ENCODE measurements around the gene HBP1.

DNA sequence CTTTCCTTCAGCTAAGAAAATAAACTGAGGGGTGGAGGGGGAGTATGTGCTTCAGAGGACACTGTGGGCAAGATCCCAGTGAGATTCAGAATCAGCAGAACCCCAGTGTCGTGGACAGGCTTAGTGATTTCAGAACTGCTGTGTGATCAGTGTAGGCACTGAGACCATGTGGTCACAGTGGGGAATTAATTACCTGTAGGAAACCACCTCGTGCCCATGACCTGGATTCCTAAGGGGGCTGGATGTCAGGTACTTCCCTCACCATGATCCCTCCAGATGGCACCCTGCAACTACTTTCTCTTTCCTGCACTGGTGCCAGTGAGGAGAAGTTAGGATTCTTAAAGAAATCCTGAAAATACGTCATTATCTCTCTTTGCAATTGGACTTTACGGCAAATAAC, 64.4 kb downstream of the HBP1 start:
- TF ChIP-seq, protein P1, sequence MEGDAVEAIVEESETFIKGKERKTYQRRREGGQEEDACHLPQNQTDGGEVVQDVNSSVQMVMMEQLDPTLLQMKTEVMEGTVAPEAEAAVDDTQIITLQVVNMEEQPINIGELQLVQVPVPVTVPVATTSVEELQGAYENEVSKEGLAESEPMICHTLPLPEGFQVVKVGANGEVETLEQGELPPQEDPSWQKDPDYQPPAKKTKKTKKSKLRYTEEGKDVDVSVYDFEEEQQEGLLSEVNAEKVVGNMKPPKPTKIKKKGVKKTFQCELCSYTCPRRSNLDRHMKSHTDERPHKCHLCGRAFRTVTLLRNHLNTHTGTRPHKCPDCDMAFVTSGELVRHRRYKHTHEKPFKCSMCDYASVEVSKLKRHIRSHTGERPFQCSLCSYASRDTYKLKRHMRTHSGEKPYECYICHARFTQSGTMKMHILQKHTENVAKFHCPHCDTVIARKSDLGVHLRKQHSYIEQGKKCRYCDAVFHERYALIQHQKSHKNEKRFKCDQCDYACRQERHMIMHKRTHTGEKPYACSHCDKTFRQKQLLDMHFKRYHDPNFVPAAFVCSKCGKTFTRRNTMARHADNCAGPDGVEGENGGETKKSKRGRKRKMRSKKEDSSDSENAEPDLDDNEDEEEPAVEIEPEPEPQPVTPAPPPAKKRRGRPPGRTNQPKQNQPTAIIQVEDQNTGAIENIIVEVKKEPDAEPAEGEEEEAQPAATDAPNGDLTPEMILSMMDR (conservative IDR thresholded peaks at IDR 0.05; ENCODE audit: low read length): no peak
- no peak for TF ChIP-seq EZH2phosphoT487 (IDR thresholded peaks at IDR 0.05; ENCODE audit: borderline replicate concordance, low read depth, low read length)

All from OCI-LY7 (cell line).